Measurements from ENCODE around the gene ANKMY1. TPM values are rescaled to one million over a fixed set of nuclear protein-coding genes. Genes with fewer than 3 reads are reported as not detected.

Gene ANKMY1
- total and polyA plus RNA-seq, 2 of the 8 experiments (the other 6 are each of a cell fraction or from before 2014, with no cell fraction given) = 4.5 to 4.8 TPM

- Histone ChIP-seq H3K9ac (replicated peaks in 1 of 4; ENCODE audit: extremely low read depth in 1 of 4, low read depth in 3 of 4, low read length in 3 of 4) (no peak overlapping the region), H3K18ac (ENCODE audit: extremely low read depth, low read length) (no peak overlapping the region), H3K4me3 (ENCODE audit: extremely low read depth in 1 of 4, insufficient read depth in 2 of 4, low read depth in 3 of 4, low read length in 4 of 4) (no peak overlapping the region), H3K56ac (replicated peaks; ENCODE audit: insufficient read length, low read depth, low read length) (no peak overlapping the region), H3K27me3 (replicated peaks in 1 of 4; ENCODE audit: control insufficient read depth in 3 of 4, extremely low read depth in 1 of 4, insufficient read depth in 3 of 4, low read length in 3 of 4) (peaks cover 3 to 33% (median 22%) of the 10 kb centered on the region in 4 experiments), H4K8ac (ENCODE audit: extremely low read depth, insufficient read depth, low read length) (no peak overlapping the region), H3K79me1 (ENCODE audit: low read depth, low read length) (0 out of 2 replicates have a peak, but pooled peaks cover 2% of the 10 kb centered on the region), H2BK20ac (ENCODE audit: low read length) (no peak overlapping the region), H3K79me2 (ENCODE audit: control insufficient read depth in 1 of 2, insufficient read depth in 2 of 2, low read length in 2 of 2) (no peaks in the 10 kb centered on the region), H4K91ac (replicated peaks; ENCODE audit: insufficient read length, low read length) (no peak overlapping the region), H3K23ac (ENCODE audit: insufficient read length) (no peak overlapping the region), H3K4me2 (ENCODE audit: insufficient read depth in 1 of 2, low read depth in 2 of 2, low read length in 2 of 2) (peak overlapping the region; percentile 60 to 68; a peak in 3 of 4 replicates), H2BK5ac (ENCODE audit: low read depth, low read length) (no peak overlapping the region), H2BK12ac (ENCODE audit: low read depth, low read length) (no peak overlapping the region), H3K27ac (ENCODE audit: low read depth, low read length) (no peak overlapping the region), H3K36me3 (ENCODE audit: control insufficient read depth in 2 of 4, insufficient read depth in 4 of 4, low read length in 3 of 4) (no peaks in the 10 kb centered on the region; a peak in 1 of 8 replicates), H3K9me3 (ENCODE audit: insufficient read depth in 2 of 2, low read depth in 1 of 2, low read length in 1 of 2) (no peaks in the 10 kb centered on the region), H2BK120ac (replicated peaks; ENCODE audit: low read depth, low read length) (no peak overlapping the region), H2AK5ac (ENCODE audit: low read depth, low read length) (no peak overlapping the region), H4K5ac (ENCODE audit: insufficient read length, low read depth, low read length) (no peak overlapping the region), H3K23me2 (ENCODE audit: low read depth, low read length) (peaks cover 4% of the 10 kb centered on the region; the same call in 1 of the 2 replicates), H3K14ac (ENCODE audit: insufficient read length) (no peak overlapping the region), H3K4me1 (replicated peaks in 1 of 4; ENCODE audit: control insufficient read depth in 3 of 4, insufficient read depth in 4 of 4, low read length in 3 of 4) (peaks cover 0 to 16% (median 10%) of the 10 kb centered on the region in 4 experiments; a peak in 5 of 7 replicates), H3K4ac (replicated peaks; ENCODE audit: insufficient read length, low read depth, low read length) (no peak overlapping the region), H2AFZ (ENCODE audit: low read length) (no peak overlapping the region), H4K20me1 (replicated peaks in 1 of 2; ENCODE audit: control insufficient read depth in 1 of 2, insufficient read depth in 2 of 2, low read length in 2 of 2) (peaks cover 0 to 4% of the 10 kb centered on the region in 2 experiments), H2BK15ac (ENCODE audit: low read length) (no peak overlapping the region)
- DNase-seq (ENCODE audit: low read depth in 1 of 2, low spot score in 2 of 2) (no peak), FAIRE-seq (no peak)
- CTCF ChIA-PET (ENCODE audit: partially characterized antibody) = interaction anchor here (1.4 kb wide), 1 partner anchor 26 kb away, joined by 3 read pairs; no protein-coding TSS in a partner anchor
- POLR2A ChIA-PET (ENCODE audit: partially characterized antibody) = no interaction called here
- 88% methylated on average over 3 of the region's 3 CpGs; no CpG with 5 or more reads in 1 of the 2 experiments for WGBS, 2 experiments (ENCODE audit: extremely low coverage in 1 of 2, insufficient coverage in 1 of 2, insufficient read length in 1 of 2, insufficient replicate concordance in 2 of 2, low coverage in 1 of 2, low lambda C conversion rate in 2 of 2, missing lambda C conversion rate in 1 of 2)
- TF ChIP-seq KDM1A (IDR thresholded peaks at IDR 0.05; ENCODE audit: borderline replicate concordance, low read length) (no peak), PHF8 (conservative IDR thresholded peaks at IDR 0.05; ENCODE audit: low read depth, low read length) (no peak), YY1 (IDR thresholded peaks at IDR 0.05; ENCODE audit: low read depth, low read length) (no peak), RBBP5 (IDR thresholded peaks at IDR 0.05; ENCODE audit: borderline replicate concordance, low read depth, low read length) (no peak), BACH1 (IDR thresholded peaks at IDR 0.05; ENCODE audit: low read length) (no peak), EZH2 (IDR thresholded peaks at IDR 0.05; ENCODE audit: low read depth, low read length, severe bottlenecking) (no peak), RFX5 (IDR thresholded peaks at IDR 0.05; ENCODE audit: borderline replicate concordance, low read depth, low read length) (no peak), TEAD4 (IDR thresholded peaks at IDR 0.05; ENCODE audit: low read depth, low read length) (no peak), ATF3 (IDR thresholded peaks at IDR 0.05; ENCODE audit: insufficient read depth, low read depth, low read length) (no peak), BRCA1 (IDR thresholded peaks at IDR 0.05; ENCODE audit: low read depth, low read length) (no peak), BCL11A (IDR thresholded peaks at IDR 0.05; ENCODE audit: low read depth in 2 of 2, low read length in 2 of 2) (no peak), RXRA (IDR thresholded peaks at IDR 0.05; ENCODE audit: insufficient read depth, low read depth, low read length) (no peak), NRF1 (IDR thresholded peaks at IDR 0.05; ENCODE audit: low read depth, low read length) (no peak), SP2 (IDR thresholded peaks at IDR 0.05; ENCODE audit: low read length) (no peak)
Observed at GRCh38 chr2:240559286-240559685, 1.5 kb upstream of the ANKMY1 start.
